WTC11 (cell line): Measurements from ENCODE around the gene DNM3. TPM values are rescaled to one million over a fixed set of nuclear protein-coding genes. Genes with fewer than 3 reads are reported as not detected.

Experiments used
- ATAC-seq: fragments of 200-7000 bp; cut with Tn5 transposase; 2 replicates; pipeline ENCODE4 v1.10.0; 2021; ENCODE audit warnings: mild to moderate bottlenecking, moderate library complexity
- CTCF ChIA-PET: fragments of 300-600 bp; sonication (Branson Sonifier 250); formaldehyde crosslinking; loops from one replicate; lab custom pipeline; 2021; ENCODE audit warnings: antibody characterized with exemption; lab: Charles Lee
- POLR2A ChIA-PET: fragments of 350-600 bp; sonication (Branson Sonifier 250); formaldehyde crosslinking; loops from one replicate; lab custom pipeline; 2021; ENCODE audit warnings: antibody characterized with exemption; lab: Charles Lee
- DNase-seq: peaks from one replicate; pipeline ENCODE4 v3.0.0; 2021; ENCODE audit warnings: low spot score
- H3K27ac Mint-ChIP-seq: 2 replicates; pipeline ENCODE4 v1.8.0; 2021; ENCODE audit warnings: mixed read lengths
- H3K27me3 Mint-ChIP-seq: 2 replicates; pipeline ENCODE4 v1.8.0; 2021; ENCODE audit warnings: low read depth, mild to moderate bottlenecking, moderate library complexity, mixed read lengths
- H3K36me3 Mint-ChIP-seq: 2 replicates; pipeline ENCODE4 v1.8.0; 2021; ENCODE audit warnings: mixed read lengths
- H3K4me1 Mint-ChIP-seq: 2 replicates; pipeline ENCODE4 v1.8.0; 2022; ENCODE audit warnings: mixed read lengths
- H3K4me3 Mint-ChIP-seq: 2 replicates; pipeline ENCODE4 v1.8.0; 2021; ENCODE audit warnings: mild to moderate bottlenecking, moderate library complexity, mixed read lengths
- H3K9me3 Mint-ChIP-seq: 2 replicates; pipeline ENCODE4 v1.8.0; 2021; ENCODE audit warnings: mixed read lengths
- ARID4B ChIP-seq: sonication (generic); formaldehyde crosslinking; IDR thresholded peaks from 2 replicates; pipeline ENCODE4 v1.8.0; 2023; ENCODE audit warnings: missing genetic modification reagents, mild to moderate bottlenecking, borderline replicate concordance
- ATF3 ChIP-seq: sonication (generic); formaldehyde crosslinking; conservative IDR thresholded peaks from 2 replicates; pipeline ENCODE4 v1.8.1; 2022; ENCODE audit warnings: mild to moderate bottlenecking, missing genetic modification reagents
- ATF6 ChIP-seq: sonication (generic); formaldehyde crosslinking; IDR thresholded peaks from 2 replicates; pipeline ENCODE4 v1.8.1; 2023; ENCODE audit warnings: mild to moderate bottlenecking, missing genetic modification reagents
- CBFB ChIP-seq: sonication (generic); formaldehyde crosslinking; IDR thresholded peaks from 2 replicates; pipeline ENCODE4 v1.8.1; 2022; ENCODE audit warnings: mild to moderate bottlenecking, low read depth, missing genetic modification reagents
- CTCF ChIP-seq: fragments of 200-600 bp; IDR thresholded peaks from 2 replicates; pipeline ENCODE4 v1.8.0; 2022; ENCODE audit warnings: antibody characterized with exemption
- E2F4 ChIP-seq: sonication (generic); formaldehyde crosslinking; IDR thresholded peaks from 2 replicates; pipeline ENCODE4 v1.8.1; 2022; ENCODE audit warnings: low read depth, mild to moderate bottlenecking, moderate library complexity, missing genetic modification reagents, borderline replicate concordance
- ESRRA ChIP-seq: sonication (generic); formaldehyde crosslinking; IDR thresholded peaks from 2 replicates; pipeline ENCODE4 v1.8.1; 2022; ENCODE audit warnings: mild to moderate bottlenecking, missing genetic modification reagents, borderline replicate concordance
- GRHL2 ChIP-seq: fragments of 250-450 bp; sonication (Bioruptor Pico); IDR thresholded peaks from 2 replicates; pipeline ENCODE4 v1.8.0; 2022; ENCODE audit warnings: mild to moderate bottlenecking, moderate library complexity; ENCODE audit not compliant: insufficient replicate concordance, severe bottlenecking
- IRF1 ChIP-seq: sonication (generic); formaldehyde crosslinking; IDR thresholded peaks from 2 replicates; pipeline ENCODE4 v1.8.0; 2023; ENCODE audit warnings: missing genetic modification reagents
- JAZF1 ChIP-seq: fragments of 250-450 bp; sonication (Bioruptor Pico); IDR thresholded peaks from 2 replicates; pipeline ENCODE4 v1.9.0; 2021; ENCODE audit warnings: moderate library complexity, mild to moderate bottlenecking, inconsistent platforms
- MXD4 ChIP-seq: fragments of 250-450 bp; sonication (Bioruptor Pico); IDR thresholded peaks from 2 replicates; pipeline ENCODE4 v1.8.0; 2021; ENCODE audit warnings: mild to moderate bottlenecking, moderate library complexity, borderline replicate concordance
- USF1 ChIP-seq: sonication (generic); formaldehyde crosslinking; IDR thresholded peaks from 2 replicates; pipeline ENCODE4 v1.8.0; 2022; ENCODE audit warnings: mild to moderate bottlenecking, missing genetic modification reagents
- USF2 ChIP-seq: sonication (generic); formaldehyde crosslinking; IDR thresholded peaks from 2 replicates; pipeline ENCODE4 v1.8.1; 2023; ENCODE audit warnings: mild to moderate bottlenecking, missing genetic modification reagents, moderate library complexity
- ZNF121 ChIP-seq: sonication (generic); formaldehyde crosslinking; IDR thresholded peaks from 2 replicates; pipeline ENCODE4 v1.8.0; 2023; ENCODE audit warnings: missing genetic modification reagents
- ZNF671 ChIP-seq: fragments of 250-450 bp; sonication (Bioruptor Pico); IDR thresholded peaks from 2 replicates; pipeline ENCODE4 v1.8.0; 2021; ENCODE audit warnings: mild to moderate bottlenecking
- total RNA-seq: library from RNA; stranded (reverse); gene quantifications from 3 replicates; pipeline ENCODE4 v1.2.3, GENCODE V29; 2021

The DNM3 gene
- total RNA-seq, 1 experiment from 2014 or later = 1.9 TPM

- CTCF ChIA-PET = interaction anchor here (2.2 to 2.7 kb wide), 2 partner anchors 15 to 169 kb away, joined by 11 to 16 read pairs; no protein-coding TSS in a partner anchor
- no peak for TF ChIP-seq CTCF
- no peak for TF ChIP-seq ATF6 (CRISPR knock-in tag)
- TF ChIP-seq ZNF121 (CRISPR knock-in tag) = no peak
- no peak for TF ChIP-seq MXD4 (CRISPR knock-in tag)
- TF ChIP-seq E2F4 (CRISPR knock-in tag) = no peak
- TF ChIP-seq ARID4B = no peak
- no peak for TF ChIP-seq ZNF671 (CRISPR knock-in tag)
- TF ChIP-seq USF2 = no peak
- TF ChIP-seq CBFB = no peak
- no peak for TF ChIP-seq ESRRA (CRISPR knock-in tag)
- no peak for TF ChIP-seq IRF1 (CRISPR knock-in tag)
- TF ChIP-seq USF1 (CRISPR knock-in tag) = no peak
- TF ChIP-seq ATF3 (CRISPR knock-in tag) = no peak
- no peak for TF ChIP-seq JAZF1 (CRISPR knock-in tag)
- TF ChIP-seq GRHL2 = no peak
- Mint-ChIP-seq H3K27ac (peak overlapping the region; percentile 52; the same call in 1 of the 2 replicates), H3K27me3 (no peaks in the 10 kb centered on the region), H3K4me1 (peaks cover 30% of the 10 kb centered on the region), H3K36me3 (no peaks in the 10 kb centered on the region), H3K4me3 (no peak overlapping the region), H3K9me3 (no peaks in the 10 kb centered on the region)
- POLR2A ChIA-PET = no interaction called here
- DNase-seq = no peak
- ATAC-seq = no peak
Measured at GRCh38 chr1:171816300-171816901, 24.9 kb upstream of the DNM3 start.
